Stimulated activated memory B cell treated with anti-CD40 and anti-IgM and Interleukin-4, amounts not matched to agents 10 μg/mL and 1 μg/mL and 100 μg/mL, for 72 hours (primary cell): Measurements from ENCODE around the gene GPR75.

Source experiments
- ATAC-seq: fragments of 150-1000 bp; cut with Tn5 transposase; 2 replicates; pipeline ENCODE4 v1.10.0; 2021
- H3K27ac Mint-ChIP-seq: one replicate; pipeline ENCODE4 v1.8.0; 2022; ENCODE audit warnings: mild to moderate bottlenecking, mixed read lengths
- H3K27me3 Mint-ChIP-seq: one replicate; pipeline ENCODE4 v1.8.0; 2022; ENCODE audit warnings: mixed read lengths
- H3K36me3 Mint-ChIP-seq: one replicate; pipeline ENCODE4 v1.8.0; 2022; ENCODE audit warnings: mixed read lengths
- H3K4me1 Mint-ChIP-seq: one replicate; pipeline ENCODE4 v1.8.0; 2022; ENCODE audit warnings: mixed read lengths
- H3K4me3 Mint-ChIP-seq: one replicate; pipeline ENCODE4 v1.8.0; 2022; ENCODE audit warnings: mild to moderate bottlenecking, moderate library complexity, mixed read lengths
- H3K9me3 Mint-ChIP-seq: one replicate; pipeline ENCODE4 v1.8.0; 2022; ENCODE audit warnings: mixed read lengths

Gene GPR75

DNA sequence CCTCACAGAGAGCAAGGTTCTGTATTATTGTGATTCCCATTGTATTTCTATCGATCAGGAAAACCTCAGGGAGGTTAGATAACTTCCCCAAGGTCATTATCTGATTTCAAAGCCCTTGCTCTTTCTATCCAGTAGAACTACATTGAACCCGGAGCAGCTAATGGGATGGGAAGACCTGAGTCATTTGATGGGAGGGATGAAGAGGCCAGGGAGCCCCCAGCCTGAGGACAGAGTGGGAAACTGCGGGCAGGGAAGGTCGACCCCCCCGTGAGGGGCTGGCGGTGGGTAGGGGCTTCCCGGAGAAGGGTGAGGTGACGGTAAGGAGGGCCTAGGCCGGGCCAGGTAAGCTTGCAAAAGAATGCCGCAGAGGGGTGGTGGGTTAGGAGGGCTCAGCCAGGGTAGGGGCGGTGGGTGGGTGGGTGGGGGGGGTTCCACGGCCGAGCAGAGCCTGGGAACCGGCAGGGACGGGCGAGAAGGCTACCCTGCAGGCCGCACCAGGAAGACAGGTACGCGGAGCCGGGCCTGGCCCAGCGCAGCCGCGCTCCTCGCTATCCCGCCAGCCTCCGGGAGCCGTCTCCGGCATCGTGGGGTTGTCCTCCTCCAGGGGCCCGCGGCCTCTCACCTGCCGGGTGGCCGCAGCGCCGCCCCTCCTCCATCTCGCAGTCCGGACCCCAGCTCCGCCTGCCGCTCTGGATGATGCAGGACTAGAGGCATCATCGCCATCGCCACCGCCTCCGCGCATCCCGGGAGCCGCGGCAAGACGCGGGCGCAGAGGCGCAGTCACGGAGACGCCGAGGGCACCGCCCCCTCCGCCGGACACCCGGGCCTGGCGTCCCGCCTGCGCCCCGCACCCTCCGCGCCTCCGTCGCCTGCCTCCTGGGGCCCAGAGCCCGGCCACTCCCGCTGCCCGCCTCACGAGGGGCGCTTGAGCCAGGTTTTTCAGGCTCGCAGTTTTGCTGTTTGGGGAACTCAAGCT lies at the start of gene GPR75:
Gene GPR75 (minus strand): TSS at position 762 of the 976 bp plus-strand sequence. CDS start 5,211 bp downstream, outside the sequence.
- ATAC-seq = peak; percentile 67
- H3K27ac Mint-ChIP-seq = no peak within 1 kb of the TSS
- H3K4me3 Mint-ChIP-seq = no peak within 1 kb of the TSS
- H3K36me3 Mint-ChIP-seq = peaks cover 31% of the 10 kb centered on the region
- no peaks in the 10 kb centered on the region for H3K4me1 Mint-ChIP-seq
- no peaks in the 10 kb centered on the region for H3K9me3 Mint-ChIP-seq
- no peaks in the 10 kb centered on the region for H3K27me3 Mint-ChIP-seq

GRCh38 chr2:53907582-53907981 lies 47.8 kb upstream of the GPR75 start:
- ATAC-seq = no peak
- Mint-ChIP-seq H3K27me3 (no peaks in the 10 kb centered on the region), H3K9me3 (no peaks in the 10 kb centered on the region), H3K36me3 (peaks cover 43% of the 10 kb centered on the region), H3K27ac (no peak overlapping the region), H3K4me3 (no peak overlapping the region), H3K4me1 (no peaks in the 10 kb centered on the region)

GRCh38 chr2:53905396-53905795 lies 45.6 kb upstream of the GPR75 start:
- H3K4me1 Mint-ChIP-seq = no peaks in the 10 kb centered on the region
- no peak overlapping the region for H3K4me3 Mint-ChIP-seq
- no peaks in the 10 kb centered on the region for H3K27me3 Mint-ChIP-seq
- H3K9me3 Mint-ChIP-seq = no peaks in the 10 kb centered on the region
- peaks cover 47% of the 10 kb centered on the region for H3K36me3 Mint-ChIP-seq
- ATAC-seq = no peak
- no peak overlapping the region for H3K27ac Mint-ChIP-seq

- Mint-ChIP-seq H3K4me1 (no peaks in the 10 kb centered on the region), H3K36me3 (peaks cover 50% of the 10 kb centered on the region), H3K27ac (peak overlapping the region; percentile 2), H3K9me3 (no peaks in the 10 kb centered on the region), H3K4me3 (no peak overlapping the region), H3K27me3 (no peaks in the 10 kb centered on the region)
- no peak for ATAC-seq
These were observed 43.2 kb upstream of the GPR75 start for GRCh38 chr2:53903011-53903410.

GRCh38 chr2:53901192-53901591 lies 41.4 kb upstream of the GPR75 start:
- no peak overlapping the region for H3K4me3 Mint-ChIP-seq
- H3K27me3 Mint-ChIP-seq = no peaks in the 10 kb centered on the region
- peaks cover 48% of the 10 kb centered on the region for H3K36me3 Mint-ChIP-seq
- H3K4me1 Mint-ChIP-seq = no peaks in the 10 kb centered on the region
- no peak overlapping the region for H3K27ac Mint-ChIP-seq
- ATAC-seq = no peak
- H3K9me3 Mint-ChIP-seq = no peaks in the 10 kb centered on the region

GRCh38 chr2:53896864-53897263 lies 37.1 kb upstream of the GPR75 start:
- no peak for ATAC-seq
- H3K4me1 Mint-ChIP-seq = no peaks in the 10 kb centered on the region
- H3K27me3 Mint-ChIP-seq = no peaks in the 10 kb centered on the region
- no peak overlapping the region for H3K27ac Mint-ChIP-seq
- no peaks in the 10 kb centered on the region for H3K9me3 Mint-ChIP-seq
- peaks cover 56% of the 10 kb centered on the region for H3K36me3 Mint-ChIP-seq
- no peak overlapping the region for H3K4me3 Mint-ChIP-seq

GRCh38 chr2:53886406-53887280 lies 26.9 kb upstream of the GPR75 start:
- no peaks in the 10 kb centered on the region for H3K27me3 Mint-ChIP-seq
- no peak overlapping the region for H3K4me3 Mint-ChIP-seq
- no peak for ATAC-seq
- no peaks in the 10 kb centered on the region for H3K9me3 Mint-ChIP-seq
- no peaks in the 10 kb centered on the region for H3K4me1 Mint-ChIP-seq
- H3K27ac Mint-ChIP-seq = no peak overlapping the region
- peaks cover 63% of the 10 kb centered on the region for H3K36me3 Mint-ChIP-seq

DNA sequence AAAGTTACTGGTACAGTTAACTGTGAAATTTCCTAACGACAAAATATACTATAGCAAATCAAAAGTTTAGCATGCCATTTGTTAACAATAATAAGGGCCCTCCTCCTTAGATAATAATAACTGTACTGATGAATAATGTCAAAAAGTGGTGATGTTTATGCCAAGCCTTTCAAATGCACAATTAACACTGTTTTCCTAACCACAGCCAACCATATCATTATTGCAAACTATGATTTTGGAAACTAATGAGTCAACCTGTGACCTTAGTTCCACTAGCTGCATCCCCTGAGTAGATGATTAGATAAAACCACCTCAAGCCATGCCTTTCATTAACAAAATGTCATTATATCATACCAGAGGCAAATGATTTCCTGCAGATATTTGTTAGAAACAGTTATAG lies 25.1 kb upstream of the GPR75 start:
- peaks cover 72% of the 10 kb centered on the region for H3K36me3 Mint-ChIP-seq

GRCh38 chr2:53881986-53882385 lies 22.2 kb upstream of the GPR75 start:
- H3K27ac Mint-ChIP-seq = no peak overlapping the region
- ATAC-seq = no peak
- no peaks in the 10 kb centered on the region for H3K9me3 Mint-ChIP-seq
- H3K36me3 Mint-ChIP-seq = peaks cover 75% of the 10 kb centered on the region
- H3K27me3 Mint-ChIP-seq = no peaks in the 10 kb centered on the region
- H3K4me3 Mint-ChIP-seq = no peak overlapping the region
- H3K4me1 Mint-ChIP-seq = no peaks in the 10 kb centered on the region

More for the DNA sequence above, 25.1 kb upstream of the GPR75 start:
- H3K4me1 Mint-ChIP-seq = no peaks in the 10 kb centered on the region
- ATAC-seq = no peak
- no peaks in the 10 kb centered on the region for H3K9me3 Mint-ChIP-seq
- no peaks in the 10 kb centered on the region for H3K27me3 Mint-ChIP-seq
- H3K4me3 Mint-ChIP-seq = no peak overlapping the region
- H3K27ac Mint-ChIP-seq = no peak overlapping the region

GRCh38 chr2:53881360-53881759 lies 21.6 kb upstream of the GPR75 start:
- ATAC-seq = no peak
- Mint-ChIP-seq H3K9me3 (no peaks in the 10 kb centered on the region), H3K36me3 (peaks cover 69% of the 10 kb centered on the region), H3K4me1 (no peaks in the 10 kb centered on the region), H3K27me3 (no peaks in the 10 kb centered on the region), H3K4me3 (no peak overlapping the region), H3K27ac (no peak overlapping the region)

GRCh38 chr2:53880756-53881155 lies 21.0 kb upstream of the GPR75 start:
- no peaks in the 10 kb centered on the region for H3K4me1 Mint-ChIP-seq
- H3K9me3 Mint-ChIP-seq = no peaks in the 10 kb centered on the region
- peaks cover 68% of the 10 kb centered on the region for H3K36me3 Mint-ChIP-seq
- ATAC-seq = no peak
- no peak overlapping the region for H3K4me3 Mint-ChIP-seq
- H3K27ac Mint-ChIP-seq = no peak overlapping the region
- no peaks in the 10 kb centered on the region for H3K27me3 Mint-ChIP-seq

GRCh38 chr2:53877556-53877955 lies 17.8 kb upstream of the GPR75 start:
- H3K4me1 Mint-ChIP-seq = no peaks in the 10 kb centered on the region
- peaks cover 61% of the 10 kb centered on the region for H3K36me3 Mint-ChIP-seq
- H3K27me3 Mint-ChIP-seq = no peaks in the 10 kb centered on the region
- H3K4me3 Mint-ChIP-seq = no peak overlapping the region
- no peak overlapping the region for H3K27ac Mint-ChIP-seq
- no peaks in the 10 kb centered on the region for H3K9me3 Mint-ChIP-seq
- ATAC-seq = no peak

- H3K27ac Mint-ChIP-seq = no peak overlapping the region
- H3K36me3 Mint-ChIP-seq = peaks cover 56% of the 10 kb centered on the region
- ATAC-seq = no peak
These were observed 17.3 kb upstream of the GPR75 start for GRCh38 chr2:53877112-53877511.

GRCh38 chr2:53874401-53874950 lies 14.7 kb upstream of the GPR75 start:
- no peak overlapping the region for H3K4me3 Mint-ChIP-seq
- no peaks in the 10 kb centered on the region for H3K4me1 Mint-ChIP-seq

More at GRCh38 chr2:53877112-53877511, 17.3 kb upstream of the GPR75 start:
- Mint-ChIP-seq H3K9me3 (no peaks in the 10 kb centered on the region), H3K4me1 (no peaks in the 10 kb centered on the region), H3K27me3 (no peaks in the 10 kb centered on the region), H3K4me3 (no peak overlapping the region)

DNA sequence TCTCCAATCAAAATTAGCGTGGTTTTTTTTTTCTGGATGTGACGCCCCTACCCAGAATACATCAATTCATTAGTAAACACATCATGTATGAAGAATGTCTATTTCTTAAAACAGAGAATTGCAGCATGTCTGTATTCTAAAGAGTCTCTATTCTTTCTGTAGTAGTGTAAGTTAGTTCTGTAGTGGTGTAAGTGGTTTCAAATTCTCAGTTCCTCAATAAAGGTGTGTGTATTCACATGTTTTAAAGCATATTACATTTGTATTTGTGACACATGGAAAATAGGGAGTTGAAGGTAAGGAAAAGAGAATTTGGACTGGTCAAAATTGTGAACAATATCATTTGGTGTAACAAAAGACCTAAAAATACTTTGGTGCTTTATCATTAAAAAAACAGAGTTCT lies 8.0 kb upstream of the GPR75 start:
- Mint-ChIP-seq H3K36me3 (peaks cover 40% of the 10 kb centered on the region), H3K27me3 (no peaks in the 10 kb centered on the region), H3K4me3 (no peak overlapping the region), H3K9me3 (no peaks in the 10 kb centered on the region), H3K4me1 (no peaks in the 10 kb centered on the region), H3K27ac (no peak overlapping the region)
- no peak for ATAC-seq

More at GRCh38 chr2:53874401-53874950, 14.7 kb upstream of the GPR75 start:
- H3K27me3 Mint-ChIP-seq = no peaks in the 10 kb centered on the region
- no peak for ATAC-seq
- H3K36me3 Mint-ChIP-seq = peaks cover 43% of the 10 kb centered on the region
- no peaks in the 10 kb centered on the region for H3K9me3 Mint-ChIP-seq
- H3K27ac Mint-ChIP-seq = no peak overlapping the region
